Measurements from ENCODE around the gene GOLPH3L.
A peak's percentile ranks its signal among the peaks of the same experiment; 100 is the strongest.

Gene GOLPH3L

GRCh38 chr1:150708595-150708994 lies 11.6 kb upstream of the GOLPH3L start:
- no peak for TF ChIP-seq CTCF (IDR thresholded peaks at IDR 0.05; ENCODE audit: insufficient read depth, missing control alignments)
- FAIRE-seq (no peak), DNase-seq (ENCODE audit: insufficient read length, low spot score) (no peak)

GRCh38 chr1:150706091-150706490 lies 9.1 kb upstream of the GOLPH3L start:
- TF ChIP-seq CTCF (IDR thresholded peaks at IDR 0.05; ENCODE audit: insufficient read depth, missing control alignments), result no peak
- no peak for DNase-seq (ENCODE audit: insufficient read length, low spot score)
- FAIRE-seq, result no peak

GRCh38 chr1:150703427-150703826 lies 6.5 kb upstream of the GOLPH3L start:
- TF ChIP-seq CTCF (IDR thresholded peaks at IDR 0.05; ENCODE audit: insufficient read depth, missing control alignments), result no peak
- FAIRE-seq (no peak), DNase-seq (ENCODE audit: insufficient read length, low spot score) (no peak)

- no peak for TF ChIP-seq CTCF (IDR thresholded peaks at IDR 0.05; ENCODE audit: insufficient read depth, missing control alignments)
- FAIRE-seq, result no peak
- no peak for DNase-seq (ENCODE audit: insufficient read length, low spot score)
Measured at GRCh38 chr1:150696590-150696989, 364 bp downstream of the GOLPH3L start.

GRCh38 chr1:150696162-150696561 lies 792 bp downstream of the GOLPH3L start:
- DNase-seq (ENCODE audit: insufficient read length, low spot score) (no peak), FAIRE-seq (no peak)
- TF ChIP-seq CTCF (IDR thresholded peaks at IDR 0.05; ENCODE audit: insufficient read depth, missing control alignments), result no peak

- TF ChIP-seq CTCF (IDR thresholded peaks at IDR 0.05; ENCODE audit: insufficient read depth, missing control alignments), result no peak
- FAIRE-seq (no peak), DNase-seq (ENCODE audit: insufficient read length, low spot score) (no peak)
Measured at GRCh38 chr1:150695561-150695960, 1.4 kb downstream of the GOLPH3L start.

- peak; percentile 90 for FAIRE-seq
- no peak for TF ChIP-seq CTCF (IDR thresholded peaks at IDR 0.05; ENCODE audit: insufficient read depth, missing control alignments)
- DNase-seq (ENCODE audit: insufficient read length, low spot score), result no peak
Measured at GRCh38 chr1:150692720-150693119, 4.2 kb downstream of the GOLPH3L start.
